Left kidney (tissue), 2 donors: Measurements from ENCODE around the gene KANSL1. TPM values are rescaled to one million over a fixed set of nuclear protein-coding genes. Genes with fewer than 3 reads are reported as not detected.
"Not testable (repeated sequence)": the region's sequence is repeated elsewhere in the genome, so short reads cannot be mapped to it uniquely, and the experiment has no call there.

Experiments used
- DNase-seq: peaks from one replicate; pipeline ENCODE4 v3.0.0-alpha.2; 2013
- polyA plus RNA-seq: library from polyadenylated mRNA; unstranded; fragments of 120-200 nt; gene quantifications from one replicate; pipeline ENCODE4 v1.2.1, GENCODE V29; 2013; ENCODE audit not compliant: insufficient read length

The KANSL1 gene
- polyA plus RNA-seq, 1 donor: 95.8 TPM

- DNase-seq: no peak
Observed at GRCh38 chr17:46023783-46024388, 169.3 kb downstream of the KANSL1 start.

DNA sequence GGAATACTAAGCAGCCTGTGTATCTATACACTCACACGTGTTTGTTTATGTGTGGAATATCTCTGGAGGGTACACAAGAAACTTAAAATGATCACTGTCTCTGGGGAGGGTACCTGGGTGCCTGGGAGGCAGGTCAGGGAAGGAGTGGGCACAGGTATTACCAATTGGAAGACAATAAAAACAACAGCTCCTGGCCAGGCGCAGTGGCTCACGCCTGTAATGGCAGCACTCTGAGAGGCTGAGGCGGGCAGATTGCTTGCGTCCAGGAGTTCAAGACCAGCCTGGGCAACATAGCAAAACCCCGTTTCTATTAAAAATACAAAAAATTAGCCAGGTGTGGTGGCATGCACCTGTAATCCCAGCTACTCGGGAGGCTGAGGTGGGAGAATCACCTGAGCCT, 169.9 kb downstream of the KANSL1 start:
- not testable (repeated sequence) for DNase-seq

DNA sequence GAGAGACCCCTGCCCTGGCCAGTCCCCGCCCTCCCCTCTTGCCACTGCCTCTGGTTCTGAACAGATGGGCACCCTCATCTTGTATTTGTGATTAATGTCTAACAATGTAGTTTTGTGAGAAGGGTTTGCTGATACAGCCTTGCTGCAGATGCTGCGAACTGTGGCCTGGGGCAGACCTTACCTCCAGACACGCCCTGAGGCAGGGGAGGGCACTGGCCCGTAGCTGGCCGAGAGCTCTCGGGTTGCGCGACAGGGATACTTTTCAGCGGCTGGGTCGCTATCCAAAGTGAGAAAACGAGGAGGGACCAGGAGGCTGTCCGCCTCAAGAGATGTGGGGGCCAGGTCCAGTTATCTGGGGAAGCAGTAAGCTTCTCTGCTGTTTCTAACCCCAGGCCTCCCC, 172.2 kb downstream of the KANSL1 start:
- no peak for DNase-seq

DNA sequence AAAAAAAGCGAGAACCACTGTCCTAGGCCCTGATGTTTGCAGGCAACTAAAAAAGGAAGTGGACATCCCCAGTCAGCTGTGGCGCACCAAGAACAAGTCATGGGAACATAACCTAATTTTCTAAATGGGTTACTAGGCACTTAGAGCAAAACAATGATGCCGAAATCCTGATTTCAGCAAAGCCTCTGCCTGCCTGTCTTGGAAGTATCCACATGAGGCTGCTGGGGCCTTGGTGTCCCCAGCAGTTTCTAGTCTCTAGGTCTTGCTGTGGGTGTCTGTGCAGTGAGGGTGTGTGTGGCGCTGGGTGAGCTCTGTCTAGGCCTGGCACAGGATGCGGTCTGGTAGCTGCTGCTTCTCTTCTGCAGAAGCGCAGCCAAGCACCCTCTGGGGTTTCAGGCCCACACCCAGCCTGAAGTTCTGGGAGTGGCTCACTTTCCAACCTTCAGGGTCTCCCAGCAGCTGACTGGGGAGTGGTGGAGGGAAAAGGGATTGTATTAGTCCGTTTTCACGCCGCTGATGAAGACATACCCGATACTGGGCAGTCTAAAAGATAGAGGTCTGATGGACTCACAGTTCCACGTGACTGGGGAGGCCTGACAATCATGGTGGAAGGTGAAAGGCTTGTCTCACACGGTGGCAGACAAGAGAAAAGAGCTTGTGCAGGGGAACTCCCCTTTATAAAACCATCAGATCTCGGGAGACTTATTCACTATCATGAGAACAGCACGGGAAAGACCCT, 173.0 kb downstream of the KANSL1 start:
- no peak for DNase-seq

GRCh38 chr17:46019408-46019925, 173.8 kb downstream of the KANSL1 start:
- not testable (repeated sequence) for DNase-seq

GRCh38 chr17:46013502-46014165, 179.6 kb downstream of the KANSL1 start:
- DNase-seq: no peak

- DNase-seq: no peak
Observed at GRCh38 chr17:46013127-46013501, 180.1 kb downstream of the KANSL1 start.

DNA sequence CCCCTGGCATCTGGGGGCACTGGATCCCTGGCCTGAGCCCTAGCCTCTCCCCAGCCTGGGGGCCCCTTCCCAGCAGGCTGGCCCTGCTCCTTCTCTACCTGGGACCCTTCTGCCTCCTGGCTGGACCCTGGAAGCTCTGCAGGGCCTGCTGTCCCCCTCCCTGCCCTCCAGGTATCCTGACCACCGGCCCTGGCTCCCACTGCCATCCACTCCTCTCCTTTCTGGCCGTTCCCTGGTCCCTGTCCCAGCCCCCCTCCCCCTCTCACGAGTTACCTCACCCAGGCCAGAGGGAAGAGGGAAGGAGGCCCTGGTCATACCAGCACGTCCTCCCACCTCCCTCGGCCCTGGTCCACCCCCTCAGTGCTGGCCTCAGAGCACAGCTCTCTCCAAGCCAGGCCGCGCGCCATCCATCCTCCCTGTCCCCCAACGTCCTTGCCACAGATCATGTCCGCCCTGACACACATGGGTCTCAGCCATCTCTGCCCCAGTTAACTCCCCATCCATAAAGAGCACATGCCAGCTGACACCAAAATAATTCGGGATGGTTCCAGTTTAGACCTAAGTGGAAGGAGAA, 180.6 kb downstream of the KANSL1 start:
- no peak for DNase-seq

DNA sequence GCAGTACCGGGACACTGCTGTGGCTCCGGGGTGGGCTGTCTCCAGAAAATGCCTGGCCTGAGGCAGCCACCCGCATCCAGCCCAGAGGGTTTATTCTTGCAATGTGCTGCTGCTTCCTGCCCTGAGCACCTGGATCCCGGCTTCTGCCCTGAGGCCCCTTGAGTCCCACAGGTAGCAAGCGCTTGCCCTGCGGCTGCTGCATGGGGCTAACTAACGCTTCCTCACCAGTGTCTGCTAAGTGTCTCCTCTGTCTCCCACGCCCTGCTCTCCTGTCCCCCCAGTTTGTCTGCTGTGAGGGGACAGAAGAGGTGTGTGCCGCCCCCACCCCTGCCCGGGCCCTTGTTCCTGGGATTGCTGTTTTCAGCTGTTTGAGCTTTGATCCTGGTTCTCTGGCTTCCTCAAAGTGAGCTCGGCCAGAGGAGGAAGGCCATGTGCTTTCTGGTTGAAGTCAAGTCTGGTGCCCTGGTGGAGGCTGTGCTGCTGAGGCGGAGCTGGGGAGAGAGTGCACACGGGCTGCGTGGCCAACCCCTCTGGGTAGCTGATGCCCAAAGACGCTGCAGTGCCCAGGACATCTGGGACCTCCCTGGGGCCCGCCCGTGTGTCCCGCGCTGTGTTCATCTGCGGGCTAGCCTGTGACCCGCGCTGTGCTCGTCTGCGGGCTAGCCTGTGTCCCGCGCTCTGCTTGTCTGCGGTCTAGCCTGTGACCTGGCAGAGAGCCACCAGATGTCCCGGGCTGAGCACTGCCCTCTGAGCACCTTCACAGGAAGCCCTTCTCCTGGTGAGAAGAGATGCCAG, 181.3 kb downstream of the KANSL1 start:
- no peak for DNase-seq

DNA sequence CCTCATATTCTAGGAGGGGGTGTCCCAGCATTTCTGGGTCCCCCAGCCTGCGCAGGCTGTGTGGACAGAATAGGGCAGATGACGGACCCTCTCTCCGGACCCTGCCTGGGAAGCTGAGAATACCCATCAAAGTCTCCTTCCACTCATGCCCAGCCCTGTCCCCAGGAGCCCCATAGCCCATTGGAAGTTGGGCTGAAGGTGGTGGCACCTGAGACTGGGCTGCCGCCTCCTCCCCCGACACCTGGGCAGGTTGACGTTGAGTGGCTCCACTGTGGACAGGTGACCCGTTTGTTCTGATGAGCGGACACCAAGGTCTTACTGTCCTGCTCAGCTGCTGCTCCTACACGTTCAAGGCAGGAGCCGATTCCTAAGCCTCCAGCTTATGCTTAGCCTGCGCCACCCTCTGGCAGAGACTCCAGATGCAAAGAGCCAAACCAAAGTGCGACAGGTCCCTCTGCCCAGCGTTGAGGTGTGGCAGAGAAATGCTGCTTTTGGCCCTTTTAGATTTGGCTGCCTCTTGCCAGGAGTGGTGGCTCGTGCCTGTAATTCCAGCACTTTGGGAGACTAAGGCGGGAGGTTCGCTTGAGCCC, 182.5 kb downstream of the KANSL1 start:
- no peak for DNase-seq

DNA sequence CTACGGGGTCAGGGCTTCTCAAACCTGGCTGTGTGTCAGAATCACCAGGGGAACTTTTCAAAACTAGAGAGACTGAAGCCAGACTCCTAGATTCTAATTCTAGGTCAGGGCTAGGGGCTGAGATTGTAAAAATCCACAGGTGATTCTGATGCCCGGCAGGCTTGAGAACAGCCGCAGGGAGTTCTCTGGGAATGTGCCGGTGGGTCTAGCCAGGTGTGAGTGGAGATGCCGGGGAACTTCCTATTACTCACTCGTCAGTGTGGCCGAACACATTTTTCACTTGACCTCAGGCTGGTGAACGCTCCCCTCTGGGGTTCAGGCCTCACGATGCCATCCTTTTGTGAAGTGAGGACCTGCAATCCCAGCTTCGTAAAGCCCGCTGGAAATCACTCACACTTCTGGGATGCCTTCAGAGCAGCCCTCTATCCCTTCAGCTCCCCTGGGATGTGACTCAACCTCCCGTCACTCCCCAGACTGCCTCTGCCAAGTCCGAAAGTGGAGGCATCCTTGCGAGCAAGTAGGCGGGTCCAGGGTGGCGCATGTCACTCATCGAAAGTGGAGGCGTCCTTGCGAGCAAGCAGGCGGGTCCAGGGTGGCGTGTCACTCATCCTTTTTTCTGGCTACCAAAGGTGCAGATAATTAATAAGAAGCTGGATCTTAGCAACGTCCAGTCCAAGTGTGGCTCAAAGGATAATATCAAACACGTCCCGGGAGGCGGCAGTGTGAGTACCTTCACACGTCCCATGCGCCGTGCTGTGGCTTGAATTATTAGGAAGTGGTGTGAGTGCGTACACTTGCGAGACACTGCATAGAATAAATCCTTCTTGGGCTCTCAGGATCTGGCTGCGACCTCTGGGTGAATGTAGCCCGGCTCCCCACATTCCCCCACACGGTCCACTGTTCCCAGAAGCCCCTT, 183.3 kb downstream of the KANSL1 start:
- no peak for DNase-seq

DNA sequence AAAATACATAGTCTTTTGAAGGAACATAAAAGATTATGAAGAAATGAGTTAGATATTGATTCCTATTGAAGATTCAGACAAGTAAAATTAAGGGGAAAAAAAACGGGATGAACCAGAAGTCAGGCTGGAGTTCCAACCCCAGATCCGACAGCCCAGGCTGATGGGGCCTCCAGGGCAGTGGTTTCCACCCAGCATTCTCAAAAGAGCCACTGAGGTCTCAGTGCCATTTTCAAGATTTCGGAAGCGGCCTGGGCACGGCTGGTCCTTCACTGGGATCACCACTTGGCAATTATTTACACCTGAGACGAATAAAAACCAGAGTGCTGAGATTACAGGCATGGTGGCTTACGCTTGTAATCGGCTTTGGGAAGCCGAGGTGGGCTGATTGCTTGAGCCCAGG, 184.6 kb downstream of the KANSL1 start:
- DNase-seq: no peak

- no peak for DNase-seq
Observed at GRCh38 chr17:46007461-46007965, 185.7 kb downstream of the KANSL1 start.

- DNase-seq: not testable (repeated sequence)
Observed at GRCh38 chr17:46006082-46006481, 187.1 kb downstream of the KANSL1 start.

- no peak for DNase-seq
Observed at GRCh38 chr17:46003907-46004748, 189.1 kb downstream of the KANSL1 start.

DNA sequence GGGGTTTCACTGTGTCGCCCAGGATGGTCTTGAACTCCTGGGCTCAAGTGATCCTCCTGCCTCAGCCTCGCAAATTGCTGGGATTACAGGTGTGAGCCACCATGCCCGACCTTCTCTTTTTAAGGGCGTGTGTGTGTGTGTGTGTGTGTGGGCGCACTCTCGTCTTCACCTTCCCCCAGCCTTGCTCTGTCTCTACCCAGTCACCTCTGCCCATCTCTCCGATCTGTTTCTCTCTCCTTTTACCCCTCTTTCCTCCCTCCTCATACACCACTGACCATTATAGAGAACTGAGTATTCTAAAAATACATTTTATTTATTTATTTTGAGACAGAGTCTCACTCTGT, 190.3 kb downstream of the KANSL1 start:
- no peak for DNase-seq

DNA sequence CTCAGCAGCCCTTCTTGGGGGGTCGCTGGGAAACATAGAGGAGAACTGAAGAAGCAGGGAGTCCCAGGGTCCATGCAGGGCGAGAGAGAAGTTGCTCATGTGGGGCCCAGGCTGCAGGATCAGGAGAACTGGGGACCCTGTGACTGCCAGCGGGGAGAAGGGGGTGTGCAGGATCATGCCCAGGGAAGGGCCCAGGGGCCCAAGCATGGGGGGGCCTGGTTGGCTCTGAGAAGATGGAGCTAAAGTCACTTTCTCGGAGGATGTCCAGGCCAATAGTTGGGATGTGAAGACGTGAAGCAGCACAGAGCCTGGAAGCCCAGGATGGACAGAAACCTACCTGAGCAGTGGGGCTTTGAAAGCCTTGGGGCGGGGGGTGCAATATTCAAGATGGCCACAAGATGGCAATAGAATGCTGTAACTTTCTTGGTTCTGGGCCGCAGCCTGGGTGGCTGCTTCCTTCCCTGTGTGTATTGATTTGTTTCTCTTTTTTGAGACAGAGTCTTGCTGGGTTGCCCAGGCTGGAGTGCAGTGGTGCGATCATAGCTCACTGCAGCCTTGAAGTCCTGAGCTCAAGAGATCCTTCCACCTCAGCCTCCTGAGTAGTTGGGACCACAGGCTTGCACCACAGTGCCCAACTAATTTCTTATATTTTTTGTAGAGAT, 190.8 kb downstream of the KANSL1 start:
- DNase-seq: peak; percentile 67

- no peak for DNase-seq
Observed at GRCh38 chr17:46001390-46002310, 191.6 kb downstream of the KANSL1 start.
